ENCODE measurements around the gene GJB3.

DNA sequence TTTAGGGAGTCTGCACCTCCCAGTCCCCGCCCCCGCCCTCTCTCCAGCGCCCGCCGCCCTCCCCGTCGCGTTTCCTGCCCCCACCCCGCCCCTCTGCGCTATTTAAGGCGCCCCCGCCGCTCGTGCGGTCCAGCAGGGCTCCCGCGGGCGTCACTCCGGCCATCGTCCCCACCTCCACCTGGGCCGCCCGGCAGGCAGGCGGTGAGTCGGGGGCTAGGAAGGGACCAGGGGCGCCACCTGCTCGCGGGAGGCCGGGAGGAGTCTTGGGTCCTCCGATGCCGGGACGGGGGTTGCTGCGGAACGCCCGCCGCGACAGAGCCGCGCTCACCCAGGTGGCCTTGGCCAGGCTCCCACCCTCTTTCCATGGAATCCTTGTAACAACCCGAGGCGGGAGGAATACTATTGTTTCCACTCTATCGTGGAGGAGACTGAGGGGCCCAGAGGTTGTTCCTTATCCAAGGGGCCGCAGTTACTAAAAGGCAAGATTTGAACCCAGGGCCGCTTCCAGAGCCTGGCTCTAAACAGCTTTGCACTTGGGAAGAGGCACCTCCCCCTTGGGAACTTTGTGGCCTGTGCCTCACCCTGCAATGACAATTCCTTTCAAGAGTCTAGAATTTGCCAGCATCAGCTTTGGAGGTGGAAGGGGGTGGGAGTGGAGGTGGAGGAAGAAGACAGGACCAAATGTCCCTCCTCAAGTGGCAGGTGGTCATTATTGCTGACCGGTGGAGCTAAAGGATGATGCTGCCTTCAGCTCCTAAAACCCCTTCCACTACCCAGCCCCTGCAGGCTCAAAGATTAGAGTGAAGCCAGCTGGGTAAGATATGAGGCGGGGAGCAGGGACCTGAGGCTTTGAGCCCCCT, 12.1 kb downstream of the GJB3 start, which contains the start of gene GJA4:
- TF ChIP-seq ZNF274 (IDR thresholded peaks at IDR 0.05; ENCODE audit: low read depth, low read length) (no peak), YY1 (IDR thresholded peaks at IDR 0.05; ENCODE audit: insufficient read depth, insufficient read length) (no peak), SUZ12 (IDR thresholded peaks at IDR 0.05; ENCODE audit: extremely low read depth, insufficient read depth, insufficient read length) (no peak)

All from NT2/D1 (cell line).